Chondrocyte (in vitro differentiated cells): ENCODE results near the gene DNAJC5G. TPM values are rescaled to one million over a fixed set of nuclear protein-coding genes. Genes with fewer than 3 reads are reported as not detected.
"Not testable (repeated sequence)": the region's sequence is repeated elsewhere in the genome, so short reads cannot be mapped to it uniquely, and the experiment has no call there.

Experiments
- DNase-seq: peaks from one replicate; pipeline ENCODE4 v3.0.0; 2021; ENCODE audit warnings: mixed read lengths, low spot score
- H3K27ac Mint-ChIP-seq: one replicate; pipeline ENCODE4 v1.8.0; 2021; ENCODE audit warnings: mild to moderate bottlenecking, moderate library complexity, mixed read lengths; ENCODE audit not compliant: unreplicated experiment
- H3K27me3 Mint-ChIP-seq: 2 replicates; pipeline ENCODE4 v1.8.0; 2021; ENCODE audit warnings: low read depth, mixed read lengths
- H3K36me3 Mint-ChIP-seq: 2 replicates; pipeline ENCODE4 v1.8.0; 2021; ENCODE audit warnings: low read depth, mixed read lengths
- H3K4me1 Mint-ChIP-seq: 2 replicates; pipeline ENCODE4 v1.8.0; 2021; ENCODE audit warnings: low read depth, mild to moderate bottlenecking, mixed read lengths
- H3K4me3 Mint-ChIP-seq: one replicate; pipeline ENCODE4 v1.8.0; 2021; ENCODE audit warnings: mild to moderate bottlenecking, moderate library complexity, mixed read lengths; ENCODE audit not compliant: unreplicated experiment
- H3K9me3 Mint-ChIP-seq: 2 replicates; pipeline ENCODE4 v1.8.0; 2021; ENCODE audit warnings: low read depth, mixed read lengths
- total RNA-seq: library from RNA; stranded (reverse); gene quantifications from 3 replicates; pipeline ENCODE4 v1.2.1, GENCODE V29; 2021
- TF ChIP-seq, protein P1 (sequence below): fragments of 200-600 bp; sonication (generic); IDR thresholded peaks from 2 replicates; pipeline ENCODE4 v1.5.0; 2021; ENCODE audit warnings: antibody characterized with exemption, mild to moderate bottlenecking, moderate library complexity

Gene DNAJC5G
- total RNA-seq, 1 donor from 2014 or later = not detected

DNA sequence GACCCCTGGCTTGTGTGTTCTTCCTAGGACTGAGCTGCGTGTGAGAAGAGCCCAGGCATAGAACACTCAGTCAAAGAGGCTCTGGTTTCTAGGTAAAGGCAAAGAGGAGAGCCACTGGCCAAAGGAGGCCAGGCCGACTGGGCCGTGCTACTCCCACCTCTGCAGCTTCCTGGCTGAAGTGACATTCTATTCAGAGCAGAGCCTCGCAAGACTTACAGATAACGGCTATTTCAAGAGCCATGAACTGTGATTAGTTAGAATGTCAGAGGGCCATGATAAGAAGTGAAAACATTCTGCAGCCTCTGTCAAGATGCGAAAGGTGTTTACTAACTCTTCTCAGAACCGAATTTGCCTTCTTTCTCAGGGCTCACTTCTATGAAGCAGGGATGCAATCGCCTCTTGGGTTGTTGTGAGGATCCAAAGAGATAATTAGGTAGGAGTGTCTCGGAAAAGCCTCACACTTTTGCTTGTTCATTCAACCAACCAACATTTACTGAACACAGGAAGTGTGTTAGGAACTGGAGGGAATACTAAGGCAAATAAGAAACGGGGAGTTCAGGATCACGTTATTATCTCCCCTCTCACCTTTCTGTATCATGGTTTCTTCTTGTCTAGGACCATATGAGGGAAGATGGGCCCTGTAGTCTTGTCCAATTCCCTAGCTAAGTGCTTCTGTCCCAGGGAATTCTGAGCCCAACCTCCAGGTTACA lies 3.4 kb upstream of the DNAJC5G start:
- DNase-seq = no peak
- no peaks in the 10 kb centered on the region for H3K4me1 Mint-ChIP-seq
- H3K36me3 Mint-ChIP-seq = no peaks in the 10 kb centered on the region
- TF ChIP-seq, protein P1, sequence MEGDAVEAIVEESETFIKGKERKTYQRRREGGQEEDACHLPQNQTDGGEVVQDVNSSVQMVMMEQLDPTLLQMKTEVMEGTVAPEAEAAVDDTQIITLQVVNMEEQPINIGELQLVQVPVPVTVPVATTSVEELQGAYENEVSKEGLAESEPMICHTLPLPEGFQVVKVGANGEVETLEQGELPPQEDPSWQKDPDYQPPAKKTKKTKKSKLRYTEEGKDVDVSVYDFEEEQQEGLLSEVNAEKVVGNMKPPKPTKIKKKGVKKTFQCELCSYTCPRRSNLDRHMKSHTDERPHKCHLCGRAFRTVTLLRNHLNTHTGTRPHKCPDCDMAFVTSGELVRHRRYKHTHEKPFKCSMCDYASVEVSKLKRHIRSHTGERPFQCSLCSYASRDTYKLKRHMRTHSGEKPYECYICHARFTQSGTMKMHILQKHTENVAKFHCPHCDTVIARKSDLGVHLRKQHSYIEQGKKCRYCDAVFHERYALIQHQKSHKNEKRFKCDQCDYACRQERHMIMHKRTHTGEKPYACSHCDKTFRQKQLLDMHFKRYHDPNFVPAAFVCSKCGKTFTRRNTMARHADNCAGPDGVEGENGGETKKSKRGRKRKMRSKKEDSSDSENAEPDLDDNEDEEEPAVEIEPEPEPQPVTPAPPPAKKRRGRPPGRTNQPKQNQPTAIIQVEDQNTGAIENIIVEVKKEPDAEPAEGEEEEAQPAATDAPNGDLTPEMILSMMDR = no peak
- H3K27ac Mint-ChIP-seq = no peak overlapping the region
- no peak overlapping the region for H3K4me3 Mint-ChIP-seq
- no peaks in the 10 kb centered on the region for H3K9me3 Mint-ChIP-seq
- peaks cover 34% of the 10 kb centered on the region for H3K27me3 Mint-ChIP-seq

DNA sequence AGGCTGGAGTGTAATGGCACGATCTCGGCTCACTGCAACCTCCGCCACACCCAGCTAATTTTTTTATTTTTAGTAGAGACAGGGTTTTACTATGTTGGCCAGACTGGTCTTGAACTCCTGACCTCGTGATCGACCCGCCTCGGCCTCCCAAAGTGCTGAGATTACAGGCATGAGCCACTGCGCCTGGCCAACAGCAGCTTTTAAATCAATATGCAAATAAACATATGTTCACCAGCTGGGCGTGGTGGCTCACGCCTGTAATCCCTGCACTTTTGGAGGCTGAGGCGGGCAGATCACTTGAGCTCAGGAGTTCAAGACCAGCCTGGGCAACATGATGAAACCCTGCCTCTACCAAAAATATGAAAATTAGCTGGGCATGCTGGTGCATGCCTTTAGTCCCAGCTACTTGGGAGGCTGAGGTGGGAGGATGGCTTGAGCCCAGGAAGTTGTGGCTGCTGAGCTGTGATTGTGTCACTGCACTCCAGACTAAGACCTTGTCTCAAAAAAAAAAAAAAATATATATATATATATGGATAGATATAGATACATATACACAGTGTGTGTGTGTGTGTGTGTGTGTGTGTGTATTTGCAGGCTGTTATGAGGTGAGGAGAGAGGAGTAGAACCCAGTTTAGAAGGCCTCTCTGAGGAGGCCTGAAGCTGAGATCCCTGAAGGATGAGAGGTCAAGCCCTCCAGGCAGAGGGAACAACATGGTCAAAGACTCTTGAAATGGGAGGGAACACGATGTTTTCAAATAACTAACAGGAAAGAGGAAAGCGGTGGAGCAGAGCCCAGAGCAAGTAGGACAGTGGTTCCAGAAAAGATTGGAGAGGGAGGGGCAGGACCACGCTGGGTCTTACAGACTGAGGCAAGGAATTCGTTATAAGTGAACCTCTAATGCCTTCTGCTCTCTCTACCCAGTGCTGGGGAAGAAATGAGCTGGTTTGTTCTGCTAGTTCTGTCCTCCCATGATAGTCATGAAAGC lies 2.4 kb upstream of the DNAJC5G start:
- H3K27ac Mint-ChIP-seq, H3K4me1 Mint-ChIP-seq, H3K36me3 Mint-ChIP-seq, DNase-seq, H3K9me3 Mint-ChIP-seq, H3K4me3 Mint-ChIP-seq: not testable (repeated sequence)
- peaks cover 40% of the 10 kb centered on the region for H3K27me3 Mint-ChIP-seq

DNA sequence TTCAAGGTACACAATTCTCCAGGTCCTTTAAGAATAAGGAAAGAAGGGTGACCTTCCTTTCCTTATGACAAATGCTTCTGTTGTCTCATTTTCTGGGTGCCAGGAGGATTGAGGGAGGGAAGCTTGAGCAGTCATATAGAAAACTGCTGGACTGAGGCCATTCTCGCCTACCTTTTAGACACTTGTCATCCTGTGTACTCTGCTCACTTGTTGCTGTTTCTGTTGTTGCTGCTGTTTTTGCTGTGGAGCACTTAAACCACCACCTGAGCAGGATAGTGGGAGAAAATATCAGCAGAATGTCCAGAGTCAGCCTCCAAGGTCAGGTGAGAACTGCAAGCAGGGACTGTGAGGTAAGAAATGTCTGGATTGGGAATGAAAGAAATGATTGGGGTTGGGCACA lies 2.8 kb downstream of the DNAJC5G start:
- TF ChIP-seq, protein P1 = no peak
- Mint-ChIP-seq H3K9me3 (no peaks in the 10 kb centered on the region), H3K4me3 (no peak overlapping the region), H3K27ac (no peak overlapping the region), H3K36me3 (no peaks in the 10 kb centered on the region), H3K4me1 (peaks cover 25% of the 10 kb centered on the region), H3K27me3 (peaks cover 28% of the 10 kb centered on the region)
- DNase-seq = no peak

DNA sequence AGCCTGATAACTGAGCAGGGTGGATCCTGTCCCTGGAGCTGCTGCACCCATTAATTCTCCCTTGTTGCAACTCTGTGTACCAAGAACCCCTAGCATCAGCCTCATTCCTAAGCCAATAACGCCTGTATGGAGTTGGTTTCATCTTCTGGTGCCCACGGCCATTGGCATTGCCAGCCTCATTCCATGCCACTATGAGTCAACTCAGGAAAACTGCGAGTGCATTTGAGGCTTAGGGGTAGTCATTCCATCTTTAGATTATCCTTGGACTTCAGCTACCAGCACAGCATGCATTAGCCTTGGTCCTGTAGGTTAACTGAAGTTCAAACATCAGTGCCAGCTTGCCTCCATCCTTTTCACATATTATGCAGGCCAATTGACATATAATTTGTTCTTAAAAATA lies 5.6 kb downstream of the DNAJC5G start:
- H3K27ac Mint-ChIP-seq = no peak overlapping the region
- H3K4me1 Mint-ChIP-seq = peaks cover 28% of the 10 kb centered on the region
- no peak overlapping the region for H3K4me3 Mint-ChIP-seq
- DNase-seq = no peak
- H3K9me3 Mint-ChIP-seq = no peaks in the 10 kb centered on the region
- H3K27me3 Mint-ChIP-seq = peaks cover 29% of the 10 kb centered on the region
- H3K36me3 Mint-ChIP-seq = no peaks in the 10 kb centered on the region
- TF ChIP-seq, protein P1 = no peak

DNA sequence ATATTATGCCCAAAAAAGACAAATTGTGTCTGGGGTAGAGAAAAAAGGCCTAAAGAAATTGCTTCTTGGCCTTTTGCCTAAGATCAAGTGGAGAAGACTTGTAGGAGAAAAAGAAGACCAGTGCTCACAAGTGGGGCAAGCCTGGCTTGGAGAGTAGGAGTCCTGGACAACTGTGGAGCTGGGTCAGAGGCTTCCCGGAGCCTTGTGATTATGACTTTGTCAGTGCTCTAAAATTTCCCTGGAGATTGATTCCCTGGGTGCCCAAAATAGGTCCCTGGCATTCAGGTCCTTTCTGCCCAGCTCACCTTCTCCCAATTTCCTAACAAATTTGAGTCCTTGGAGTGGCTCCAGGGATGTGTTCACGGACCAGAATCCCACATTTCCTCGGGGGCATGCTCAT lies 6.2 kb downstream of the DNAJC5G start:
- H3K4me1 Mint-ChIP-seq = peaks cover 28% of the 10 kb centered on the region
- H3K27me3 Mint-ChIP-seq = peaks cover 30% of the 10 kb centered on the region
- no peak overlapping the region for H3K4me3 Mint-ChIP-seq
- no peak overlapping the region for H3K27ac Mint-ChIP-seq
- no peak for DNase-seq
- TF ChIP-seq, protein P1 = no peak
- no peaks in the 10 kb centered on the region for H3K36me3 Mint-ChIP-seq
- no peaks in the 10 kb centered on the region for H3K9me3 Mint-ChIP-seq
